HG02571 (cell line): ENCODE results near the gene TRIM46.
"Not testable (repeated sequence)": the region's sequence is repeated elsewhere in the genome, so short reads cannot be mapped to it uniquely, and the experiment has no call there.

ENCODE experiments used
- ATAC-seq: cut with Tn5 transposase; IDR thresholded peaks from one replicate; pipeline ENCODE4 v1.9.1; 2021; ENCODE audit warnings: mild to moderate bottlenecking, moderate library complexity; ENCODE audit not compliant: unreplicated experiment

The TRIM46 gene

GRCh38 chr1:155186067-155186793 lies 12.6 kb downstream of the TRIM46 start:
- no peak for ATAC-seq

GRCh38 chr1:155186794-155187455 lies 13.3 kb downstream of the TRIM46 start:
- ATAC-seq = no peak

GRCh38 chr1:155187456-155187891 lies 13.8 kb downstream of the TRIM46 start:
- no peak for ATAC-seq

- ATAC-seq = no peak
These were observed 14.6 kb downstream of the TRIM46 start for GRCh38 chr1:155188268-155188667.

GRCh38 chr1:155189926-155190325 lies 16.3 kb downstream of the TRIM46 start:
- not testable (repeated sequence) for ATAC-seq

GRCh38 chr1:155191904-155192303 lies 18.3 kb downstream of the TRIM46 start:
- no peak for ATAC-seq

GRCh38 chr1:155192346-155193274 lies 19.0 kb downstream of the TRIM46 start:
- ATAC-seq = no peak

- peak; percentile 58 for ATAC-seq
These were observed 19.8 kb downstream of the TRIM46 start for GRCh38 chr1:155193275-155193990.

- ATAC-seq = not testable (repeated sequence)
These were observed 20.3 kb downstream of the TRIM46 start for GRCh38 chr1:155193991-155194240.

- ATAC-seq = no peak
These were observed 21.8 kb downstream of the TRIM46 start for GRCh38 chr1:155195201-155196102.

- no peak for ATAC-seq
These were observed 22.6 kb downstream of the TRIM46 start for GRCh38 chr1:155196103-155196892.

- ATAC-seq = no peak
These were observed 23.4 kb downstream of the TRIM46 start for GRCh38 chr1:155196893-155197638.

GRCh38 chr1:155197901-155198546 lies 24.4 kb downstream of the TRIM46 start:
- no peak for ATAC-seq

GRCh38 chr1:155198547-155198906 lies 24.9 kb downstream of the TRIM46 start:
- ATAC-seq = no peak

GRCh38 chr1:155199792-155200191 lies 26.1 kb downstream of the TRIM46 start:
- ATAC-seq = no peak

- no peak for ATAC-seq
These were observed 27.3 kb downstream of the TRIM46 start for GRCh38 chr1:155200920-155201319.

GRCh38 chr1:155202198-155202597 lies 28.5 kb downstream of the TRIM46 start:
- no peak for ATAC-seq
